ENCODE data around the gene NPLOC4. TPM values are rescaled to one million over a fixed set of nuclear protein-coding genes. Genes with fewer than 3 reads are reported as not detected.

The NPLOC4 gene
- total RNA-seq, 4 donors from 2014 or later = 14.6 to 86.3 (median 30.9) TPM

GRCh38 chr17:81683584-81684441 lies 46.9 kb upstream of the NPLOC4 start, which contains the start of the genes ARL16 and HGS:
Gene ARL16, minus strand, starts transcription at chr17:81683797. Its CDS starts 44 bp downstream, at chr17:81683753.
Gene HGS, plus strand, starts transcription at chr17:81684011. Its CDS starts 56 bp downstream, at chr17:81684067.
- intact Hi-C loops (cut with DNase I; ENCODE audit: low total_unique reads) = no loop called here
- Histone ChIP-seq H3K4me3 (peak within 1 kb of the TSS; percentile 88 to 99), H3K4me1 (peaks cover 7 to 19% of the 10 kb centered on the region in 2 donors), H3K27me3 (no peaks in the 10 kb centered on the region), H3K27ac (peak within 1 kb of the TSS; percentile 73 to 86), H3K9me3 (no peaks in the 10 kb centered on the region), H3K36me3 (no peaks in the 10 kb centered on the region)
- DNase-seq = peak; percentile 98 to 99
- peak in 1 of 2 donors; percentile 71 for TF ChIP-seq POLR2A (IDR thresholded peaks at IDR 0.05)
- peak in 1 of 4 experiments; percentile 30 for TF ChIP-seq CTCF (IDR thresholded peaks at IDR 0.05)

- H3K36me3 ChIP-seq = no peaks in the 10 kb centered on the region
- peak overlapping the region; percentile 73 to 86 for H3K27ac ChIP-seq
- no peak for DNase-seq
- H3K4me1 ChIP-seq = peaks cover 7 to 19% of the 10 kb centered on the region in 2 donors
- H3K9me3 ChIP-seq = no peaks in the 10 kb centered on the region
- H3K4me3 ChIP-seq = peak overlapping the region; percentile 88 to 99
- TF ChIP-seq CTCF (IDR thresholded peaks at IDR 0.05) (no peak), POLR2A (IDR thresholded peaks at IDR 0.05) (no peak)
- H3K27me3 ChIP-seq = no peaks in the 10 kb centered on the region
- intact Hi-C loops (cut with DNase I; ENCODE audit: low total_unique reads) = no loop called here
These were observed 46.3 kb upstream of the NPLOC4 start for GRCh38 chr17:81683208-81683583.

GRCh38 chr17:81682565-81683207 lies 45.8 kb upstream of the NPLOC4 start:
- no peak for DNase-seq
- Histone ChIP-seq H3K27me3 (no peaks in the 10 kb centered on the region), H3K9me3 (no peaks in the 10 kb centered on the region), H3K4me1 (peaks cover 7 to 19% of the 10 kb centered on the region in 2 donors), H3K27ac (peak overlapping the region; percentile 73 to 86), H3K36me3 (no peaks in the 10 kb centered on the region), H3K4me3 (peak overlapping the region; percentile 88 to 99)
- intact Hi-C loops (cut with DNase I; ENCODE audit: low total_unique reads) = no loop called here
- TF ChIP-seq CTCF (IDR thresholded peaks at IDR 0.05) (no peak), POLR2A (IDR thresholded peaks at IDR 0.05) (no peak)

GRCh38 chr17:81681672-81682071 lies 44.8 kb upstream of the NPLOC4 start:
- Histone ChIP-seq H3K4me3 (no peak overlapping the region), H3K27ac (no peak overlapping the region), H3K27me3 (no peaks in the 10 kb centered on the region), H3K4me1 (peaks cover 7 to 19% of the 10 kb centered on the region in 2 donors), H3K9me3 (no peaks in the 10 kb centered on the region), H3K36me3 (no peaks in the 10 kb centered on the region)
- intact Hi-C loops (cut with DNase I; ENCODE audit: low total_unique reads) = no loop called here
- no peak for DNase-seq
- TF ChIP-seq CTCF (IDR thresholded peaks at IDR 0.05) = no peak
- no peak for TF ChIP-seq POLR2A (IDR thresholded peaks at IDR 0.05)

GRCh38 chr17:81680150-81680549 lies 43.2 kb upstream of the NPLOC4 start:
- no peak for DNase-seq
- Histone ChIP-seq H3K4me3 (no peak overlapping the region), H3K36me3 (no peaks in the 10 kb centered on the region), H3K9me3 (no peaks in the 10 kb centered on the region), H3K27me3 (no peaks in the 10 kb centered on the region), H3K4me1 (peaks cover 6 to 15% of the 10 kb centered on the region in 2 donors), H3K27ac (no peak overlapping the region)
- intact Hi-C loops (cut with DNase I; ENCODE audit: low total_unique reads) = no loop called here
- TF ChIP-seq CTCF (IDR thresholded peaks at IDR 0.05) = no peak
- TF ChIP-seq POLR2A (IDR thresholded peaks at IDR 0.05) = no peak

Measured in uterus (tissue), 4 donors.